IgD-negative memory B cell (primary cell): ENCODE data around the gene MAGED1. TPM values are rescaled to one million over a fixed set of nuclear protein-coding genes. Genes with fewer than 3 reads are reported as not detected.

Source experiments
- H3K27ac Mint-ChIP-seq, 3 donors: one replicate each; pipeline ENCODE4 v1.8.0; 2020 to 2022; ENCODE audit warnings: mild to moderate bottlenecking in 3 of 3, mixed read lengths in 3 of 3, moderate library complexity in 1 of 3
- H3K27me3 Mint-ChIP-seq: one replicate; pipeline ENCODE4 v1.8.0; 2021; ENCODE audit warnings: mixed read lengths
- H3K36me3 Mint-ChIP-seq: one replicate; pipeline ENCODE4 v1.8.0; 2020; ENCODE audit warnings: mild to moderate bottlenecking, mixed read lengths
- H3K4me1 Mint-ChIP-seq, 3 donors: one replicate each; pipeline ENCODE4 v1.8.0; 2020 to 2022; ENCODE audit warnings: mixed read lengths in 3 of 3, mild to moderate bottlenecking in 1 of 3
- H3K4me3 Mint-ChIP-seq, 4 donors: one replicate each; pipeline ENCODE4 v1.8.0; 2020 to 2022; ENCODE audit warnings: mild to moderate bottlenecking in 4 of 4, mixed read lengths in 4 of 4, moderate library complexity in 3 of 4
- H3K9me3 Mint-ChIP-seq, 3 donors: one replicate each; pipeline ENCODE4 v1.8.0; 2020 to 2021; ENCODE audit warnings: mixed read lengths in 3 of 3, mild to moderate bottlenecking in 1 of 3
- polyA plus RNA-seq: library from polyadenylated mRNA; unstranded; fragments of 300-500 nt; fragmentation: Illumina TruSeq; gene quantifications from one replicate; pipeline ENCODE4 v1.2.3, GENCODE V29; 2021

The MAGED1 gene
- polyA plus RNA-seq, 1 donor from 2014 or later = 35.8 TPM

DNA sequence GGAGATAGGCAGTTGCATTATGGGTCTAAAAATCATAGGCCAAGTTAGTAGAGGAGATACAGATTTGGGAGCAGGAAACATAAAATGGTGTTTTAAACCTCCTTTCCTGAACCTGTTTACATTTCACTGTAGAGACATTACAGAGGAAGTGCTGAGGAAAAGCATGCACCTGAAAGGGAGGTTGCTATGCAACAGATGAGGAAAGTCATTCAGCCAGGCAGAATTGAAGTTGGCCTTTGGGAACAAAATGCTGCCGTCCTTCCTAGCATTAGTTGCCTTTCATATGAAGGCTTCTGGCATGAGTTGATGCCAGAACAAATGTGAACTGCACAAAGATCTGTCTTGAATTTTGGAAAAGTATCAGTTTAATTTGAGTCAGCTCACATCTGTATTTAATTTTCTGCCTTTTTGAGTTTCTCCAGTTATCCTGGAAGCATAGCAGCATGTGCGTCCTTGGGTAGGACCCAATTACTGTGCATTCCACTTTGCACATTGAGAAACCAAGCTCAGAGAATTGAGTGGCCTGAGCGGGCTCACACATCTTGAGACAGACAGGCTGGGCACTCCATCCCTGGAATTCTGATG is 38.2 kb downstream of the MAGED1 start:
- Mint-ChIP-seq H3K9me3 (peaks cover 0 to 4% (median 1%) of the 10 kb centered on the region in 3 donors), H3K36me3 (no peaks in the 10 kb centered on the region), H3K4me1 (no peaks in the 10 kb centered on the region), H3K27ac (no peak overlapping the region), H3K4me3 (no peak overlapping the region), H3K27me3 (peaks cover 4% of the 10 kb centered on the region)

Other genes starting within 250 kb of the MAGED1 start
- gene CENPVL2, start 210.8 kb upstream of the MAGED1 start, polyA plus RNA-seq = not detected
- not detected for gene CENPVL1, start 183.1 kb upstream of the MAGED1 start, polyA plus RNA-seq
- 9.6 TPM for gene GSPT2, start 150.2 kb upstream of the MAGED1 start, polyA plus RNA-seq
- gene MAGED4B, start 175.6 kb downstream of the MAGED1 start, polyA plus RNA-seq = 5.6 TPM